Body of pancreas (tissue), 4 donors: ENCODE data around the gene PDCD1LG2. TPM values are rescaled to one million over a fixed set of nuclear protein-coding genes. Genes with fewer than 3 reads are reported as not detected.

Experiments
- ATAC-seq: fragments of 150-250 bp; one replicate; pipeline ENCODE4 v1.9.1; 2016
- DNase-seq, 4 donors: peaks; one replicate each; pipeline ENCODE4 v3.0.0-alpha.2; 2019
- H3K27ac ChIP-seq, 4 donors: fragments of 200-600 bp; sonication (generic); 1 replicate in 3 of 4; 2 replicates in 1 of 4; pipeline versions ENCODE4 v1.5.1 to v1.6.1; 2016 to 2019; ENCODE audit warnings: mild to moderate bottlenecking in 1 of 4, mixed read lengths in 1 of 4, moderate library complexity in 1 of 4
- H3K27me3 ChIP-seq, 2 donors: fragments of 200-600 bp; sonication (generic); one replicate each; pipeline ENCODE4 v1.6.0; 2016; ENCODE audit warnings: mild to moderate bottlenecking in 1 of 2
- H3K36me3 ChIP-seq, 2 donors: fragments of 200-600 bp; sonication (generic); replicated peaks in 1 of 2; 2 replicates each; pipeline ENCODE4 v1.5.1; 2016; ENCODE audit warnings: low read depth in 2 of 2; ENCODE audit not compliant: insufficient read depth in 1 of 2
- H3K4me1 ChIP-seq: fragments of 200-600 bp; sonication (generic); one replicate; pipeline ENCODE4 v1.6.0; 2016
- H3K4me3 ChIP-seq, 2 donors: fragments of 200-600 bp; sonication (generic); 1 replicate in 1 of 2; 2 replicates in 1 of 2; pipeline ENCODE4 v1.5.1; 2016 to 2019
- H3K9me3 ChIP-seq, 3 donors: fragments of 200-600 bp; sonication (generic); 1 replicate in 2 of 3; 2 replicates in 1 of 3; pipeline ENCODE4 v1.5.1; 2016
- CTCF ChIP-seq, 7 experiments: fragments of 450-650 bp in 4 of 7; fragments of 200-600 bp in 3 of 7; sonication (generic) in 3 of 7; IDR thresholded peaks; one replicate each; pipeline ENCODE4 v1.5.1; 2016 to 2019; ENCODE audit warnings: antibody characterized with exemption in 7 of 7
- POLR2A ChIP-seq, 3 donors: fragments of 450-650 bp; IDR thresholded peaks; one replicate each; pipeline ENCODE4 v1.6.1; 2016; ENCODE audit warnings: antibody characterized with exemption in 3 of 3, mild to moderate bottlenecking in 2 of 3
- WGBS, 2 donors: methylation state at CpG; one replicate each; pipeline ENCODE4 v1.1.5; 2017; 5-methylcytosine and 5-hydroxymethylcytosine counted together
- intact Hi-C: fragments of 100-400 bp; cut with DNase I; formaldehyde crosslinking; loops from one replicate; pipeline ENCODE4 v1.15.1; 2023
- total RNA-seq, 2 donors: library from RNA; depleted of rRNA; stranded (reverse); fragments of >200 nt; gene quantifications; one replicate each; pipeline ENCODE4 v1.1.0, GENCODE V29; 2016

The PDCD1LG2 gene
- total RNA-seq, 2 donors from 2014 or later = 0.99 to 1.3 TPM

GRCh38 chr9:5582835-5583195, 72.5 kb downstream of the PDCD1LG2 start:
- TF ChIP-seq POLR2A (IDR thresholded peaks at IDR 0.05) (no peak), CTCF (IDR thresholded peaks at IDR 0.05) (no peak)
- DNase-seq (no peak), ATAC-seq (no peak)
- Histone ChIP-seq H3K27ac (no peak overlapping the region), H3K27me3 (no peaks in the 10 kb centered on the region), H3K9me3 (no peaks in the 10 kb centered on the region), H3K4me3 (no peak overlapping the region), H3K4me1 (no peaks in the 10 kb centered on the region), H3K36me3 (no peaks in the 10 kb centered on the region)
- intact Hi-C loops = loop anchor here (10.0 kb wide), 1 partner anchor 398 kb away; the partner anchor contains the start of gene INSL6
- WGBS, 2 donors = 22 to 32% methylated on average over 2 of the region's 2 CpGs

GRCh38 chr9:5586391-5586802, 76.1 kb downstream of the PDCD1LG2 start:
- Histone ChIP-seq H3K36me3 (no peaks in the 10 kb centered on the region), H3K4me1 (no peaks in the 10 kb centered on the region), H3K4me3 (no peak overlapping the region), H3K27me3 (no peaks in the 10 kb centered on the region), H3K9me3 (no peaks in the 10 kb centered on the region), H3K27ac (no peak overlapping the region)
- intact Hi-C loops = loop anchor here (10.0 kb wide), 1 partner anchor 402 kb away; the partner anchor contains the start of gene INSL6
- no peak for TF ChIP-seq CTCF (IDR thresholded peaks at IDR 0.05)
- TF ChIP-seq POLR2A (IDR thresholded peaks at IDR 0.05) = no peak
- no peak for DNase-seq
- no peak for ATAC-seq

DNA sequence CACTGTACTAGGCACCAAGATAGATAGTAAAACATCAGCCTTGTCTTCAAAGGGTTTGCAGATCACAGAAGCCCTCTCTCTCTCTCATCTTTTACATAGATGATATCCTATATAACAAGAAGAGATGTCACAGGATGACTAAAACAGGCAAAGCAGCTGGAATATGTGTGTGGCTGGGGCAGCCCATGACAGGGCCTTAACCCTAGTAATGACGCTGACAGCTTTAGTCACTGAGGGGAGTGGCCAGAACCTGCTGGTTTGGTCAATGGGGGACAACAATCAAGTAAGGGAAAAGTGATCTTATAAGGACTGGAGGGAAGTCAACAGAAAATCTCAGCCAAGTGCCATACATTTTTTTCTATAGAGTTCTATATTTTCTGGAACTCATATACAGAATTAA, 76.7 kb downstream of the PDCD1LG2 start:
- TF ChIP-seq CTCF (IDR thresholded peaks at IDR 0.05) (no peak), POLR2A (IDR thresholded peaks at IDR 0.05) (no peak)
- intact Hi-C loops = loop anchor here (10.0 kb wide), 1 partner anchor 402 kb away; the partner anchor contains the start of gene INSL6
- 92 to 95% methylated on average over 1 of the region's 1 CpG for WGBS, 2 donors

GRCh38 chr9:5592231-5592630, 81.9 kb downstream of the PDCD1LG2 start:
- Histone ChIP-seq H3K4me3 (no peak overlapping the region), H3K27ac (no peak overlapping the region), H3K9me3 (no peaks in the 10 kb centered on the region), H3K27me3 (no peaks in the 10 kb centered on the region), H3K4me1 (no peaks in the 10 kb centered on the region), H3K36me3 (no peaks in the 10 kb centered on the region)
- no peak for DNase-seq
- intact Hi-C loops = loop anchor here (10.0 kb wide), 1 partner anchor 837 kb away; no protein-coding TSS in a partner anchor
- 66 to 74% methylated on average over 3 of the region's 3 CpGs for WGBS, 2 donors
- ATAC-seq = no peak
- TF ChIP-seq POLR2A (IDR thresholded peaks at IDR 0.05) (no peak), CTCF (IDR thresholded peaks at IDR 0.05) (no peak)

More for the DNA sequence above, 76.7 kb downstream of the PDCD1LG2 start:
- Histone ChIP-seq H3K4me1 (no peaks in the 10 kb centered on the region), H3K9me3 (no peaks in the 10 kb centered on the region), H3K36me3 (no peaks in the 10 kb centered on the region), H3K27ac (no peak overlapping the region), H3K27me3 (no peaks in the 10 kb centered on the region), H3K4me3 (no peak overlapping the region)
- DNase-seq = no peak
- ATAC-seq = no peak

GRCh38 chr9:5592904-5593303, 82.6 kb downstream of the PDCD1LG2 start:
- H3K27me3 ChIP-seq = no peaks in the 10 kb centered on the region
- H3K36me3 ChIP-seq = no peaks in the 10 kb centered on the region
- TF ChIP-seq CTCF (IDR thresholded peaks at IDR 0.05) (no peak), POLR2A (IDR thresholded peaks at IDR 0.05) (no peak)
- no peak for ATAC-seq
- intact Hi-C loops = loop anchor here (10.0 kb wide), 1 partner anchor 838 kb away; no protein-coding TSS in a partner anchor
- DNase-seq = no peak
- H3K4me1 ChIP-seq = no peaks in the 10 kb centered on the region
- WGBS, 2 donors = 78 to 80% methylated on average over 5 of the region's 5 CpGs
- no peak overlapping the region for H3K4me3 ChIP-seq
- H3K9me3 ChIP-seq = no peaks in the 10 kb centered on the region
- H3K27ac ChIP-seq = no peak overlapping the region
